ENCODE data around the gene SSU72.

GRCh38 chr1:1603671-1604373, 29.2 kb upstream of the SSU72 start:
- TF ChIP-seq CTCF (conservative IDR thresholded peaks at IDR 0.05; ENCODE audit: low read depth, low read length): no peak
- TF ChIP-seq EZH2 (IDR thresholded peaks at IDR 0.05; ENCODE audit: borderline replicate concordance, low read depth, low read length, poor library complexity, severe bottlenecking): no peak
